GM12891 (cell line): ENCODE data around the gene HAT1.
"Not testable (repeated sequence)": the region's sequence is repeated elsewhere in the genome, so short reads cannot be mapped to it uniquely, and the experiment has no call there.

Experiments
- DNase-seq: peaks from one replicate; pipeline ENCODE4 v3.0.0; 2011; ENCODE audit warnings: low spot score; ENCODE audit not compliant: insufficient read length
- FAIRE-seq: peaks from 2 replicates; lab custom pipeline; 2011; peaks lifted over from hg19 to GRCh38; lab: Jason Lieb, UNC
- PAX5 ChIP-seq: IDR thresholded peaks from 2 replicates; pipeline ENCODE4 v1.6.1; 2011; ENCODE audit warnings: low read length, moderate library complexity, mild to moderate bottlenecking; ENCODE audit not compliant: insufficient read depth, severe bottlenecking
- POLR2A ChIP-seq: IDR thresholded peaks from 2 replicates; pipeline ENCODE4 v1.6.1; 2011; ENCODE audit warnings: low read depth, low read length, control low read depth
- POLR2AphosphoS5 ChIP-seq: IDR thresholded peaks from 2 replicates; pipeline ENCODE4 v1.6.1; 2011; ENCODE audit warnings: low read depth, low read length, control low read depth
- POU2F2 ChIP-seq: IDR thresholded peaks from 2 replicates; pipeline ENCODE4 v1.6.1; 2011; ENCODE audit warnings: low read depth, mild to moderate bottlenecking, control low read depth, low read length, moderate library complexity
- SPI1 ChIP-seq: IDR thresholded peaks from 2 replicates; pipeline ENCODE4 v1.6.1; 2011; ENCODE audit warnings: low read depth, low read length, control low read depth
- TAF1 ChIP-seq: IDR thresholded peaks from 2 replicates; pipeline ENCODE4 v1.6.1; 2011; ENCODE audit warnings: low read depth, low read length, control low read depth

The HAT1 gene

GRCh38 chr2:171965661-171966060 is 43.4 kb downstream of the HAT1 start:
- FAIRE-seq (no peak), DNase-seq (no peak)
- no peak for TF ChIP-seq SPI1
- no peak for TF ChIP-seq POLR2AphosphoS5
- TF ChIP-seq POU2F2: no peak
- TF ChIP-seq TAF1: no peak
- TF ChIP-seq PAX5: no peak
- no peak for TF ChIP-seq POLR2A

DNA sequence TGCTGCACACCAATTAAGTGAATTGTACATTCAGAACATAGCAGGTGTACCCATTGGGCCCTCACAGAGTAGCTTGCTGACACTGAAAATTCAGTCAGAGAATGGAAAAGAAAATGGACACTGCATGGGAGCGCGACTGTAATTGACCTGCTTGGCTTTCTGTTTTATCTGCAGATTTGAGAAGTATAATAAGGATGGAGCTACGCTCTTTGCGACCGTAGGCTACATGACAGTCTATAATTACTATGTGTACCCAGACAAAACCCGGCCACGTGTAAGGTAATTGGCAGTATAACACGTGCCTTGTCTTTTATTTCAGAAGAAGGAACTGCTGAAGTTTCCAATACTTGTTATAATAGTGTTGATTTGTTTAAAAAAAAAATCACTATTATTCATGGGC is 44.0 kb downstream of the HAT1 start:
- TF ChIP-seq POLR2A (no peak), TAF1 (no peak), POU2F2 (no peak), PAX5 (no peak), POLR2AphosphoS5 (no peak), SPI1 (no peak)
- FAIRE-seq (no peak), DNase-seq (no peak)

DNA sequence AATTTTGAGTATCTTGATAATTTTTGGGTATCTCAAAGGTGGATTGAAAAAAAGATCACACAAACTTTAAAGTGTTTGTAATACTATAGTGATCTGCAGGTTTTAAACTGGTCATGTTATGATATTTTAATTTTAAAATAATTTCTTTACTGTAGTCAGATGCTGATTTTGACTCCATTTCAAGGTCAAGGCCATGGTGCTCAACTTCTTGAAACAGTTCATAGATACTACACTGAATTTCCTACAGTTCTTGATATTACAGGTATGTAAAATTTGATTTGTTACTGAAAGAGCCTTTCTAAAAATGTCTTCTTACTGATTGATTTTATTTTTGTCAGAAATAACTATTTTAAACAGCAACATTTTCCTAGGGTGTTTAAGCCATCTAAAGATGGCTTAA is 44.4 kb downstream of the HAT1 start:
- FAIRE-seq: no peak
- DNase-seq: no peak
- TF ChIP-seq POLR2A (no peak), SPI1 (no peak), POU2F2 (no peak), POLR2AphosphoS5 (no peak), PAX5 (no peak), TAF1 (no peak)

- TF ChIP-seq PAX5: no peak
- TF ChIP-seq POLR2AphosphoS5: no peak
- no peak for TF ChIP-seq TAF1
- no peak for TF ChIP-seq SPI1
- no peak for TF ChIP-seq POLR2A
- no peak for TF ChIP-seq POU2F2
- FAIRE-seq (no peak), DNase-seq (no peak)
Measured at GRCh38 chr2:171968509-171968908, 46.2 kb downstream of the HAT1 start.

- FAIRE-seq (no peak), DNase-seq (no peak)
- no peak for TF ChIP-seq POLR2A
- no peak for TF ChIP-seq POU2F2
- TF ChIP-seq TAF1: no peak
- TF ChIP-seq PAX5: no peak
- no peak for TF ChIP-seq SPI1
- no peak for TF ChIP-seq POLR2AphosphoS5
Measured at GRCh38 chr2:171972329-171972982, 50.2 kb downstream of the HAT1 start.

GRCh38 chr2:171979103-171979502 is 56.8 kb downstream of the HAT1 start:
- TF ChIP-seq TAF1 (no peak), POLR2A (no peak), POLR2AphosphoS5 (no peak), PAX5 (no peak), POU2F2 (no peak), SPI1 (no peak)
- no peak for DNase-seq
- FAIRE-seq: no peak

DNA sequence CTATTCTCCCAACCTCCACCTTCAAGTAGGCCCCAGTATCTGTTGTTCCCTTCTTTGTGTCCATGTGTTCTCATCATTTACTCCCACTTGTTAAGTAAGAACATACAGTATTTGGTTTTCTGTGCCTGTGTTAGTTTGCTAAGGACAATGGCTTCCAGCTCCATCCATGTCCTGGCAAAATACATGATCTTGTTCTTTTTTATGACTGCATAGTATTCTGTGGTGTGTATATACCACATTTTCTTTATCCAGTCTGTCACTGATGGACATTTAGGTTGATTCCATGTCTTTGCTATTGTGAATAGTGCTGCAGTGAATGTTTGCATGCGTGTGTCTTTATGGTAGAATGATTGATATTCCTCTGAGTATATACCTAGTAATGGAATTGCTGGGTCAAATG is 61.7 kb downstream of the HAT1 start:
- peak; percentile 20 for FAIRE-seq
- not testable (repeated sequence) for DNase-seq

- TF ChIP-seq TAF1 (no peak), POU2F2 (no peak), POLR2AphosphoS5 (no peak), SPI1 (no peak), POLR2A (no peak), PAX5 (no peak)
- FAIRE-seq: no peak
- no peak for DNase-seq
Measured at GRCh38 chr2:171985076-171985475, 62.8 kb downstream of the HAT1 start.

- no peak for TF ChIP-seq PAX5
- no peak for TF ChIP-seq TAF1
- TF ChIP-seq POLR2AphosphoS5: no peak
- no peak for TF ChIP-seq POU2F2
- no peak for TF ChIP-seq POLR2A
- DNase-seq (no peak), FAIRE-seq (no peak)
Measured at GRCh38 chr2:171986778-171987177, 64.5 kb downstream of the HAT1 start.

DNA sequence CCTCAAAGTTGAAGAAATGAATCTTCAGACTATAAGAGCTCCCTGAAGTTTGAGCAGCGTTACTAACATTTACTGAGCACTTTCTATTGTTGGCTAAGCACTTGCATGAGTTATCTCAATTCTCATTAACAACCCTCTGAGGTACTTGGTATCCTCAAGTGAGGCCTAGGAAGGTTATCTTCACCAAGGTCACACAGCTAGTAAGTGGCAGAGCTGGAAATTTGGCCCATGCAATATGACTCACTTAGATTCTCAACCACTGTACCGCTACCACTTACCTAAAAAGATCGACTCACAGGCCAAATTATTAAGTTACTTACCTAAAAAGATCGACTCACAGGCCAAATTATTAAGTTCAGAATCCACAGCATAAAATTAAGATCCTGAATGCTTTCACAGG is 68.8 kb downstream of the HAT1 start:
- no peak for DNase-seq
- no peak for FAIRE-seq
- TF ChIP-seq POLR2AphosphoS5 (no peak), PAX5 (no peak), POU2F2 (no peak), TAF1 (no peak), SPI1 (no peak)

GRCh38 chr2:171995586-171995985 is 73.3 kb downstream of the HAT1 start:
- no peak for TF ChIP-seq POLR2AphosphoS5
- no peak for TF ChIP-seq POU2F2
- TF ChIP-seq SPI1: no peak
- FAIRE-seq: no peak
- DNase-seq: no peak
